ENCODE data around the gene MSL1. TPM values are rescaled to one million over a fixed set of nuclear protein-coding genes. Genes with fewer than 3 reads are reported as not detected.

The MSL1 gene
- total and polyA plus RNA-seq, 2 of the 13 experiments (the other 11 are each of a cell fraction or from before 2014, with no cell fraction given), result 63.8 to 88.5 TPM

GRCh38 chr17:40098846-40099618 lies 22.7 kb upstream of the MSL1 start (continued):
- TF ChIP-seq HNF1A (IDR thresholded peaks at IDR 0.05; ENCODE audit: low read depth) (peak; percentile 62; the same call in 1 of the 2 replicates), HNF1A (CRISPR knock-in tag; IDR thresholded peaks at IDR 0.05; ENCODE audit: borderline replicate concordance) (peak; percentile 91; the same call in 1 of the 2 replicates), ZNF44 (CRISPR knock-in tag; IDR thresholded peaks at IDR 0.05) (peak; percentile 93), ZNF34 (CRISPR knock-in tag; IDR thresholded peaks at IDR 0.05; ENCODE audit: borderline replicate concordance) (peak; percentile 92; the same call in 1 of the 2 replicates), ZNF780A (CRISPR knock-in tag; IDR thresholded peaks at IDR 0.05) (peak; percentile 97), WIZ (CRISPR knock-in tag; IDR thresholded peaks at IDR 0.05) (peak; percentile 90), CBX1 (IDR thresholded peaks at IDR 0.05; ENCODE audit: low read depth) (no peak), ZNF468 (CRISPR knock-in tag; IDR thresholded peaks at IDR 0.05) (no peak), SNAI1 (CRISPR knock-in tag; IDR thresholded peaks at IDR 0.05; ENCODE audit: borderline replicate concordance) (peak; percentile 29; the same call in 1 of the 2 replicates), SALL1 (CRISPR knock-in tag; IDR thresholded peaks at IDR 0.05) (peak; percentile 98), ZNF570 (CRISPR knock-in tag; IDR thresholded peaks at IDR 0.05; ENCODE audit: borderline replicate concordance) (0 out of 2 replicates have a peak, but pooled peaks have one; percentile 67), ZBTB4 (CRISPR knock-in tag; IDR thresholded peaks at IDR 0.05; ENCODE audit: borderline replicate concordance) (peak; percentile 77), ZNF136 (CRISPR knock-in tag; IDR thresholded peaks at IDR 0.05; ENCODE audit: low read depth) (peak; percentile 75; the same call in 1 of the 2 replicates), HMGA1 (CRISPR knock-in tag; conservative IDR thresholded peaks at IDR 0.05) (no peak), NFE2 (CRISPR knock-in tag; IDR thresholded peaks at IDR 0.05) (no peak), ZFY (CRISPR knock-in tag; IDR thresholded peaks at IDR 0.05) (peak; percentile 82), ZNF782 (CRISPR knock-in tag; IDR thresholded peaks at IDR 0.05; ENCODE audit: borderline replicate concordance) (peak; percentile 69), THYN1 (CRISPR knock-in tag; IDR thresholded peaks at IDR 0.05; ENCODE audit: borderline replicate concordance, low read depth) (no peak), ZNF430 (CRISPR knock-in tag; IDR thresholded peaks at IDR 0.05) (peak; percentile 81), ZNF121 (CRISPR knock-in tag; IDR thresholded peaks at IDR 0.05) (no peak), ZBTB37 (CRISPR knock-in tag; IDR thresholded peaks at IDR 0.05) (peak; percentile 91; the same call in 1 of the 2 replicates)
